B cell (primary cell): ENCODE results near the gene DPYD.

ENCODE experiments used
- CTCF ChIP-seq: fragments of 200-600 bp; IDR thresholded peaks from one replicate; pipeline ENCODE4 v1.8.0; 2022; ENCODE audit warnings: antibody characterized with exemption, mild to moderate bottlenecking
- EZH2 ChIP-seq: IDR thresholded peaks from 2 replicates; pipeline ENCODE4 v1.6.1; 2012; ENCODE audit warnings: borderline replicate concordance, low read depth, mild to moderate bottlenecking, moderate library complexity, low read length; ENCODE audit not compliant: insufficient read depth, poor library complexity, severe bottlenecking

DNA sequence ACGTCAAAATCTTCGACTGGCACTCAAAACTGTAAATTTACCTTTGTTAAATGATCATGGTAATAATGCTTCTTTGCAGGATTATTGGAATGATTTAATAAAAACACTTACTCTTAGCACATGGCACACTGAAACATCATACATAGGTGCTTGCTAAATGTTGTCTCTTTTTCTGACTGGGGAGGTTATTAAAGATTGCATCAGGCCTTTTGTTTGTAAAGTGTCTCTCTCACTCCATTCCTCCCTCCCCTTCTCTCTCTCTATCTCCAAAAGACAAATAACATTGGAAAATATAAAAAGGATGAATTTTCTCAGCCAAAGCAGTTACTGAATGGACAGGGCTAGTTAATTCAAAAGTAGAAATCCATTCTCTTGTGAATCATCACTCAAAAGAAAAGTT is 404.2 kb downstream of the DPYD start:
- TF ChIP-seq CTCF (no peak), EZH2 (no peak)
